Measurements from ENCODE around the gene ACTL10.

ACTL10 gene

GRCh38 chr20:33659341-33660034, 7.3 kb upstream of the ACTL10 start:
- TF ChIP-seq, protein P1, sequence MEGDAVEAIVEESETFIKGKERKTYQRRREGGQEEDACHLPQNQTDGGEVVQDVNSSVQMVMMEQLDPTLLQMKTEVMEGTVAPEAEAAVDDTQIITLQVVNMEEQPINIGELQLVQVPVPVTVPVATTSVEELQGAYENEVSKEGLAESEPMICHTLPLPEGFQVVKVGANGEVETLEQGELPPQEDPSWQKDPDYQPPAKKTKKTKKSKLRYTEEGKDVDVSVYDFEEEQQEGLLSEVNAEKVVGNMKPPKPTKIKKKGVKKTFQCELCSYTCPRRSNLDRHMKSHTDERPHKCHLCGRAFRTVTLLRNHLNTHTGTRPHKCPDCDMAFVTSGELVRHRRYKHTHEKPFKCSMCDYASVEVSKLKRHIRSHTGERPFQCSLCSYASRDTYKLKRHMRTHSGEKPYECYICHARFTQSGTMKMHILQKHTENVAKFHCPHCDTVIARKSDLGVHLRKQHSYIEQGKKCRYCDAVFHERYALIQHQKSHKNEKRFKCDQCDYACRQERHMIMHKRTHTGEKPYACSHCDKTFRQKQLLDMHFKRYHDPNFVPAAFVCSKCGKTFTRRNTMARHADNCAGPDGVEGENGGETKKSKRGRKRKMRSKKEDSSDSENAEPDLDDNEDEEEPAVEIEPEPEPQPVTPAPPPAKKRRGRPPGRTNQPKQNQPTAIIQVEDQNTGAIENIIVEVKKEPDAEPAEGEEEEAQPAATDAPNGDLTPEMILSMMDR (IDR thresholded peaks at IDR 0.05), result no peak
- TF ChIP-seq ZFX (IDR thresholded peaks at IDR 0.05; ENCODE audit: borderline replicate concordance), result no peak
- H3K27ac ChIP-seq, result no peak overlapping the region

DNA sequence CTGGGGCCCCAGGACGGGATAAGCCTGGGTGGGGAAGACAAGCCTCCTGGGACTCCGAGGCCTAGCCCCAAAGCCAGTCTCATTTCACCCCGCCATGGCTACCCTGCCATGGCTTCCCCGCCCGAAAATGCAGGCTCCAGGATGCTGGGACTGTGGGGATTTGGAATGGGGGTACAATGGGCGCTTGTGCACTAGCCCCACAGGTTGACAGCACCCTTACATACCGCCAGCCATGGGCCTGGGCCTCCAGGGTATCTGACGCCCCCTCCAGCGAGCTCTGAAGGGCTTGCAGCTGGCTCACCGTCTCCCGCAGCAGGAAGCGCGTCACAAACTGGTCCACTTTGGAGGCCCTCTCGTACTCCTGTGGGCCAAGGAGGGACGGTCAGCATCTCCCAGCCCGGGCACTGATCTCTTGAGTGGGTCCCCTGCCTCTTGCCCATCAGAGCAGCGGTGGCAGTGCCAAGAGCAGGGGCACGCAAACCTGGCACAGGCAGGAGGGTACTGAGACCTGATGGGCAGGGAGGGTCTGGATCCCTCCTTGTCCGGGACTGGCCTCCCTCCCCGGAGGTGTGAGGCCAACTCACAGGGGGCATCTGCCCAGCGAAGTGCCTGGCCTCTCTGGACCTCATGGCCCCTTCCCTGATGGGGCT, 6.6 kb upstream of the ACTL10 start:
- TF ChIP-seq, protein P1 (IDR thresholded peaks at IDR 0.05), result no peak
- TF ChIP-seq ZFX (IDR thresholded peaks at IDR 0.05; ENCODE audit: borderline replicate concordance), result no peak
- no peak overlapping the region for H3K27ac ChIP-seq

DNA sequence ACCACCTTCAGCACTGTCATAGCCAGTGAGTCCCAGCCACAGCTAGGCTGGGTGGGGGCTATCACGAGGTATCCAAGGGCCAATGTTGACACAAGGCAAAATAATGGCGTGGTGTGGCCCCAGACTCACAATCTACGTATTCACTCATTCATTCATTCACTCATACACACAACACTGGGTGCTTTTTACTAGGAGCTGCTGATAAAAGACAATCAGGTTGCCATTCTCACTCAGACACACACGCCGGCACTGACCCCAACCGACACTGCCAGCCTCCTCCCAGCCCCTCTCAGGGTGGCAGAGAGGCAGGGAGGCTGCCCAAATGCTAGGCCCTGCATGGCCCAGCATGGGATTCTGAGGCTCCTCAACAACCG, 6.1 kb upstream of the ACTL10 start:
- TF ChIP-seq ZFX (IDR thresholded peaks at IDR 0.05; ENCODE audit: borderline replicate concordance), result no peak
- TF ChIP-seq, protein P1 (IDR thresholded peaks at IDR 0.05), result no peak
- no peak overlapping the region for H3K27ac ChIP-seq

DNA sequence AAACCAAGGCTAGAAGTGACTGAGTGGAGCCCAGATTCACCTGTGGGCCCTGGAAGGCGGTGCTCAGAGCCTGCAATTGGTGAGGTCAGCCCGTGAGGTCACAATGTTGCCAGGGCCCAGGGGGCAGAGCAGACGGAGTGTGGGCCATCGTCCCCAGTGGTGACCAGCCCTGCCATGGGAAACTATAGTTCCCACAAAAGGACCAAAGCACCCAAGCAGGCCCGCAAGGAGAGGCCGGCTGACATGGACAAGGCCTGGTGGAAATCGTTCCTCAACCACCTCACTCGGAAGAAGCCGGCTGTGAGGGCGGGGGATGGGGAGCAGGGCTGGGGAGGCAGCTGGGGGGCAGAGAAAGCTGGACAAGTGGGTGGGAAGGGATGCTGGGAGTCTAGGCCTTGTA, 4.6 kb upstream of the ACTL10 start, which contains the start of gene C20orf144:
Gene C20orf144 (plus strand): TSS at position 156 of the 400 bp plus-strand sequence. CDS start 19 bp downstream, at position 175.
- peak within 1 kb of the TSS; percentile 98 for H3K27ac ChIP-seq
- TF ChIP-seq, protein P1 (IDR thresholded peaks at IDR 0.05), result no peak
- no peak for TF ChIP-seq ZFX (IDR thresholded peaks at IDR 0.05; ENCODE audit: borderline replicate concordance)

GRCh38 chr20:33663161-33664084, 3.3 kb upstream of the ACTL10 start:
- H3K27ac ChIP-seq, result peak overlapping the region; percentile 98
- TF ChIP-seq, protein P1 (IDR thresholded peaks at IDR 0.05), result no peak
- TF ChIP-seq ZFX (IDR thresholded peaks at IDR 0.05; ENCODE audit: borderline replicate concordance), result no peak

DNA sequence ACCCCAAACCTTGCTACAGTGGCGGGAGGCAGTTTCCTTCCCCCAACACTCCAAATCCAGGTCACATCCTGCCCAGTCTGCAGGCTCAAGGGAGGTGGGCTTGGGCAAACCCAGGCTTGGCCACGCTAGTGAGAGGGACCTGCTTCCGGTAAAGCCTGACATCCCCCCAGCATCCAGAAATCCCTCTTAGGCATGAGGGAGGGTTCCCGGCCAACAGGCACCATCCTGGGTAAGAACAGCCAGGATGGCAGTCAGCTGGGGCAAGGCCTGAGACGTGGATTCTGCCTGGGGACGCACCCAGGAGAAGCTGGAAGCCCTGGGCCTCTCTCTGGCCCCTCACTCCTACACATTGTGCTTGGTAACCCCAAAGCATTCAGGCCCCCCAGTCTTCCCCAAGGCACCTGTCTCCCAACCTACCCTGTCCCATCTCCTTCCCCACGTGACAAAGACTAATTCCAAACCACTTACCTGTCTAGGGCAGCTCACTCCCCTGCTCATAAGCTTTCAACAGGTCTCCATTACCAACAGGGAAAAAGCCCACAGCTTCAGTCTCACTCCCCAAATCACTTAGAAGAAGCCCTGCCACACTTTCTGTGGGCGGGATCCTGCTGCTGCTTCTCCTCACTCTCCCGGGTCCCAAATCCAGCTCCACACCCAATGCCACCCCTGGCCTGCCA, 2.5 kb upstream of the ACTL10 start:
- TF ChIP-seq, protein P1 (IDR thresholded peaks at IDR 0.05), result no peak
- TF ChIP-seq ZFX (IDR thresholded peaks at IDR 0.05; ENCODE audit: borderline replicate concordance), result no peak
- H3K27ac ChIP-seq, result peak overlapping the region; percentile 98
